ENCODE results near the gene NLRC5.

GRCh38 chr16:57044931-57045693, 55.8 kb downstream of the NLRC5 start:
- TF ChIP-seq CTCF (IDR thresholded peaks at IDR 0.05) (no peak), POLR2A (IDR thresholded peaks at IDR 0.05) (no peak)

All from lower leg skin (tissue), 3 donors.